T-helper 17 cell (primary cell): Measurements from ENCODE around the gene CCDC82. TPM values are rescaled to one million over a fixed set of nuclear protein-coding genes. Genes with fewer than 3 reads are reported as not detected.
A peak's percentile ranks its signal among the peaks of the same experiment; 100 is the strongest.

Experiments
- ATAC-seq: fragments of 150-1000 bp; cut with Tn5 transposase; 2 replicates; pipeline ENCODE4 v1.10.0; 2021; ENCODE audit warnings: mild to moderate bottlenecking, moderate library complexity
- DNase-seq, 3 donors: peaks; one replicate each; pipeline versions ENCODE4 v3.0.0 to v3.0.0-alpha.2; 2020 to 2021
- H3K9me3 ChIP-seq: one replicate; pipeline ENCODE4 v1.7.0; 2013; ENCODE audit warnings: low read length, mild to moderate bottlenecking; ENCODE audit not compliant: control insufficient read depth, poor library complexity, severe bottlenecking
- H3K27ac Mint-ChIP-seq: one replicate; pipeline ENCODE4 v1.8.0; 2022; ENCODE audit warnings: mild to moderate bottlenecking, moderate library complexity, mixed read lengths
- H3K27me3 Mint-ChIP-seq: one replicate; pipeline ENCODE4 v1.8.0; 2022; ENCODE audit warnings: mixed read lengths
- H3K36me3 Mint-ChIP-seq: one replicate; pipeline ENCODE4 v1.8.0; 2022; ENCODE audit warnings: low read depth, mixed read lengths
- H3K4me1 Mint-ChIP-seq: one replicate; pipeline ENCODE4 v1.8.0; 2022; ENCODE audit warnings: mild to moderate bottlenecking, mixed read lengths
- H3K4me3 Mint-ChIP-seq: one replicate; pipeline ENCODE4 v1.8.0; 2022; ENCODE audit warnings: mild to moderate bottlenecking, moderate library complexity, mixed read lengths
- total RNA-seq, 4 donors: library from RNA in 2 of 4; stranded (reverse) in 2 of 4; gene quantifications; one replicate each; pipeline ENCODE4 v1.2.3 and lab custom pipeline; 2022 to 2026

Gene CCDC82
- total RNA-seq, 2 donors from 2014 or later, result 22.2 to 24.1 TPM

DNA sequence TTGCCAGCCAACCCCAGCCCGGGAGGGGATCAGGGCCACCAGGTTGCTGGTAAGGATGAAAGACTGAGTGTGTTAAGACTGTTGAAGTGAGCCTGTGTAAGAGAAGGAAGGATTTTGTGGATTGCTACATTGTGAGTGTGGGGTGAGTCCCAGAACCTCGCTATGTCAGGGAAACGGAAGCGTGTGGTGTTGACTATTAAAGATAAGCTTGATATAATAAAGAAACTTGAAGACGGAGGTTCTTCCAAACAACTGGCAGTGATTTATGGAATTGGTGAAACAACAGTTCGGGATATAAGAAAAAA, 728 bp upstream of the CCDC82 start:
- H3K9me3 ChIP-seq, result no peaks in the 10 kb centered on the region
- DNase-seq (no peak), ATAC-seq (no peak)
- no peaks in the 10 kb centered on the region for H3K36me3 Mint-ChIP-seq
- H3K27me3 Mint-ChIP-seq, result no peaks in the 10 kb centered on the region
- H3K4me3 Mint-ChIP-seq, result peak overlapping the region; percentile 88
- peak overlapping the region; percentile 67 for H3K27ac Mint-ChIP-seq
- peaks cover 15% of the 10 kb centered on the region for H3K4me1 Mint-ChIP-seq

DNA sequence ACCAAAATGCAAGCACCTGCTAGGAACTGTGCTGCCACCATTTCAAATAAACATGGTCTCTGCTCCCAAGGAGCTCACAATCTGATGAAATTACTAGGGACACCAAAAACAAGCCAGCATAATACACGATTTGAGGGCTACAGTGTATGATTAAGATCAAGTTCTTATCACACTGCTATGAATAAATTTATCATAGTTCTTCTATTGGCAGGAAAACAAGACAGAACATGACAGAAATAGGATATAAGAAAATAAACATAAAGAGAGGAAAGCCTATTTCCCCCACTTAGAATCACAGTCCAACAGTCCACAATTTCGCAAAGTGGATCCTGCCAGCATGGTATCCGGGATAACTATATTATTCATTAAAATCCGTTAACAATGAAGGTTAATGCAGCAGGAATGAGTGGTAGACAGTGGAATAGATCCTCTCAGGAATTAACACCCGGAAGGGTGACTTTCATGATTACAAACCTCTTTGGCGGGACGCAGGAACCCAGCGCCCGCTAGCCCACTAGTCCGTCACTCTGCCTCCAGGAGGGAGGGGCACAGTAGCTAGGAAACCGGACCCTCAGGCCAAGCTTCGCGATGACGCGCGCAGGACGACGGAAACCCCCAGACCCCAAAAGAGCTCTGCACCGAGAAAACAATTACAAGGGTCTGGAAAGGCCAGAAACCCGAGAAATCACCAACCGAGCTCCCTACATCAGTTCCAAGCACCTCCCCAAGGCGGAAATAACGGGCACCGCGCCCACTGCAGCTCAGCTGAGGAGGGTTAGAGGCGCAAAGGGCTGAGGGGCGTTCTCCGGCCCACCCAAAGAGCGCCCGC, 607 bp downstream of the CCDC82 start:
- peak overlapping the region; percentile 88 for H3K4me3 Mint-ChIP-seq
- H3K36me3 Mint-ChIP-seq, result peaks cover 4% of the 10 kb centered on the region
- peak overlapping the region; percentile 67 for H3K27ac Mint-ChIP-seq
- no peaks in the 10 kb centered on the region for H3K27me3 Mint-ChIP-seq
- DNase-seq (no peak), ATAC-seq (peak; percentile 64)
- no peaks in the 10 kb centered on the region for H3K9me3 ChIP-seq
- peaks cover 25% of the 10 kb centered on the region for H3K4me1 Mint-ChIP-seq

DNA sequence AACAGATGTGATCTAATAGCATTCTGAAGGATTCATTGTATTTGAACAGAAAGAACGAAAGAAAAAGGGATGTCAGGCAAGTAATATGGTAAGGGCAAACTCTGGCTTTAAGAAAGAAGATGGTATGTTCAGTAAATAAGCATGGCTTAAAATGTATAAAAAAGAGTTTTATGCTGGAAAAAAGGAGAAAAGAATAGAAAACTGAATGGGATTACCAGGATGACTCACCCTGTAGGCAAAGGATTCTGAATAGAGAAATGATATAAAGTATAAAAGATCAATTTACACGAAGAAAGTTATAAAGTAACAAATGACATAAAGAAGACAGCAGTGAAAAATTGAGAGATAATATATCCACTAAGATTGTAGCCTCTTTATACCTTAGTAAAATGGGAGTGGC, 4.5 kb downstream of the CCDC82 start:
- Mint-ChIP-seq H3K27me3 (no peaks in the 10 kb centered on the region), H3K36me3 (peaks cover 9% of the 10 kb centered on the region), H3K27ac (no peak overlapping the region), H3K4me1 (peaks cover 27% of the 10 kb centered on the region), H3K4me3 (no peak overlapping the region)
- DNase-seq (no peak), ATAC-seq (no peak)
- H3K9me3 ChIP-seq, result no peaks in the 10 kb centered on the region

DNA sequence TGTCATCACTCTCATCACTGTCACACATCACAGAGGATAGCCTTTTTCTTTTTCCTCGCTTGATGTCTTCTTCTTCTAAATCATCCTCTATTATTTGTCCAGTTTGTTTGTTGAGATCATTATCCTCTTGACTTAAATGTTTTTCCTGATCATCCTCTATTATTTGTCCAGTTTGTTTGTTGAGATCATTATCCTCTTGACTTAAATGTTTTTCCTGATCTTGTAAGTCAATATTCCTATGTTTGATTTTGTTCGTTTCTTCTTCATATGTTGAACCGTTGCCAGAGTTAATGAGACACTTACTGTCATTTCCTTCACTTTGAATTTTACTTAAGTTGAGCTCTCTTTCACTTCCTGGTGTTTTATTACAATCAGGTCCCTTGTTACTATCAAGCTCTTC, 5.6 kb downstream of the CCDC82 start:
- Mint-ChIP-seq H3K4me1 (peaks cover 30% of the 10 kb centered on the region), H3K27ac (peak overlapping the region; percentile 17), H3K27me3 (no peaks in the 10 kb centered on the region), H3K36me3 (peaks cover 12% of the 10 kb centered on the region), H3K4me3 (no peak overlapping the region)
- no peaks in the 10 kb centered on the region for H3K9me3 ChIP-seq
- no peak for ATAC-seq
- DNase-seq, result no peak

DNA sequence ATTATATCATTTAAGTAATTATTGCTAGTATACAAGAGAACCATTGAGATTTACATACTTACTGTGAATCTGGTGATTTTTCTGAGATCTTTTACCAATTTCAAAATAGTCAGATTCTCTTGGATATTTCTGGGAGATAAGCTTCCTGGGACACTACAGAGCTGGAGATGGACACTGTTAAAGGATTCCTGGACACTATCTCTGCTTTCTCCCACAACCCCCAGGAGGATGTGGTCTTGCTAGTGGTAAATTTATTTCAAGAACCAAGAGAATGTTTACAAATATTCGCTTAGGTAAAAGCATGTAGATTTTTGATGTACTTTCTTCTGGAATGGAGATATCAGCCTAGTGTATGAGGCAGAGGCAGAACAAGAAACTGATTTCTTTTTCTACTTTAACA, 12.9 kb downstream of the CCDC82 start:
- Mint-ChIP-seq H3K36me3 (peaks cover 10% of the 10 kb centered on the region), H3K27ac (no peak overlapping the region), H3K4me1 (peaks cover 11% of the 10 kb centered on the region), H3K27me3 (no peaks in the 10 kb centered on the region), H3K4me3 (no peak overlapping the region)
- ATAC-seq (no peak), DNase-seq (no peak)
- no peaks in the 10 kb centered on the region for H3K9me3 ChIP-seq

DNA sequence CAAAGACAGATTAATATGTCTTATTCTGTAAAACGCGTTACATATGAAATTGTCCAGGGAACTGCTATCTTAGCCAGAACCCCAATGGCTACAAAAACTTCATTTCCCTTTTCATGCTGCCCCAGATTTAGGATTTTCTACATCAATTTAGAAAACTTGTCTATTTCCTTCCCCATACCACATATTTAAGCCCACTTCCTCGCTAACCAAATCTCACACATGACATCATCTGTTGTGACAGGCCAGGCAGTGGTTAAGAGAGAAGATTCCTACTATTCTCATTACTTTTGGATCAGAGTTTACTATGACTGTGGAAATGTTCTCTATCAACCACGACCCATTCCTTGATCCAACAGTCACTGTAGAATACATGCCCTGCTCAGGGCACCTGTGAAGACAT, 15.9 kb downstream of the CCDC82 start:
- H3K36me3 Mint-ChIP-seq, result peaks cover 10% of the 10 kb centered on the region

DNA sequence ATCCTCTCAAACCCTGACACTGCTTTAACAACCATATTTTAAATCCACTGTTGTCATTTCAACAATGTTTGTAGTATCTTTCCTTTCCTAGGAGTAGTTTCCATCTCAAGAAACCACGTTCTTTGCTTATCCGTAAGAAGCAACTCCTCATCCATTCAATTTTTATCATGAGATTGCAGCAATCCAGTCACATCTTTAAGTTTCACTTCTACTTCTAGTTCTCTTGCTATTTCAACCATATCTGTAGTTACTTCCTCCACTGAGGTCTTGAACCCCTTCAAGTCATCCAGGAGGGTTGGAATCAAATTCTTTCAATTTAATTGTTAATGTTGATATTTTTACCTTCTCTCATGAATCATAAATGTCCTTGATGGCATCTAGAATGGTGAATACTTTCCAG, 22.4 kb downstream of the CCDC82 start:
- no peak for DNase-seq
- Mint-ChIP-seq H3K4me3 (no peak overlapping the region), H3K36me3 (peaks cover 7% of the 10 kb centered on the region), H3K4me1 (peaks cover 3% of the 10 kb centered on the region), H3K27me3 (no peaks in the 10 kb centered on the region), H3K27ac (no peak overlapping the region)
- no peak for ATAC-seq
- no peaks in the 10 kb centered on the region for H3K9me3 ChIP-seq

More for the DNA sequence above, 15.9 kb downstream of the CCDC82 start:
- no peak for DNase-seq
- Mint-ChIP-seq H3K4me3 (no peak overlapping the region), H3K27ac (no peak overlapping the region), H3K27me3 (no peaks in the 10 kb centered on the region), H3K4me1 (peaks cover 4% of the 10 kb centered on the region)
- no peaks in the 10 kb centered on the region for H3K9me3 ChIP-seq
- no peak for ATAC-seq

DNA sequence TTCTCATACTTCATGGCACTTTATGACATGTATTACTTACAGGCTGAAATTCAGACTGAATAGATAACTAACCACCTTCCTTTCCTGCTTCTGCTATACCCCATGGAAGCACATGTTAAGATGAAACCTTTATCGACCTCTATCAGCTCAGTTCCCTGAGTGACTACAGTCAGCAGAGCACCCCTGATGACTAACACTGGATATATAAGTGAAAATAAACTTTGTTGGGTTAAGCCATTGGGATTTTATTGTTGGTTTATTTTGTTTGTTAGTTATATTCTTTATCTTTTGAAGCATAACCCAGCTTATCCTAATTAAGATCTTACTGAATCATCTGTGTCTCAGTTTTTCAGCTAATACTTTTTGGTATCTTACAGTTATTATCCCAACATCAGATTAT, 23.7 kb downstream of the CCDC82 start:
- Mint-ChIP-seq H3K27ac (no peak overlapping the region), H3K36me3 (no peaks in the 10 kb centered on the region), H3K4me1 (peaks cover 3% of the 10 kb centered on the region), H3K4me3 (no peak overlapping the region), H3K27me3 (no peaks in the 10 kb centered on the region)
- ATAC-seq, result no peak
- no peak for DNase-seq
- H3K9me3 ChIP-seq, result no peaks in the 10 kb centered on the region

DNA sequence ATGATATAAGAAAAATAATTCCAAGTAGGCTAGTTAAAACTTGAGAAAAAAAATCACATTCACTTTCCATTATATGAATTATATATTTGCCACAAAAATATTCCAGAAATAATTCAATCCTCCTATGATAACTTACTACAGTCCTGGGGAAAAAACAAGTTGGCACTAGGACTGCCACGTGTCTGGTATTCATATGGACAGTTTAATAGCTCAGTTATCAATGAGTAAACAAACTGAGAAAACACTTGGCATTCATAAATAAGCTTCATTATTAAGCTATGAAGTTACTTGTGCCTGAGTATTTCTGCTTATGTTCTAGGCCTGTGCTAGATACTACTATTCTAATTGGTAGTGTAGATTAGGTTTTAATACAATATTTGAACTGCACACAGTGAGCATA, 24.2 kb downstream of the CCDC82 start:
- ATAC-seq, result no peak
- H3K9me3 ChIP-seq, result no peaks in the 10 kb centered on the region
- H3K36me3 Mint-ChIP-seq, result no peaks in the 10 kb centered on the region
- H3K4me1 Mint-ChIP-seq, result peaks cover 3% of the 10 kb centered on the region
- H3K4me3 Mint-ChIP-seq, result no peak overlapping the region
- H3K27me3 Mint-ChIP-seq, result no peaks in the 10 kb centered on the region
- DNase-seq, result no peak
- no peak overlapping the region for H3K27ac Mint-ChIP-seq

DNA sequence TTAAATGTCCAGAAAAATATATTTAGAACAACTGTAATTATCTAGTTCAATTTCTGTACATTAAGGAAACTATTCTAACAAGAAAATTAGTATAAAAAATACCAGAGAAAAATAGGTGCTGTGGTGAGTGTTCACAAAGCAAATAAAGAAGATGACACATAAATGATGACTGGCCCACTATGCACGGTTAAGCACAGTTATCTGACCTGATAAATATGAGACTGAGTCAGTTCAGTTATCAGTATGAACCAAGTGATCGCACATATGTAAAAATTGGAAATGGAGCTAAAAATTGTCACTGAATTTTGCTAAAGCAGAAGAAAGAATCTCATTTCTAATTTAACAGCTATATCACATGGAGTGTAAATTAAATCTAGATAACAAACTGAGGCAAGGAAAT, 27.9 kb downstream of the CCDC82 start:
- no peak overlapping the region for H3K27ac Mint-ChIP-seq
- H3K9me3 ChIP-seq, result no peaks in the 10 kb centered on the region
- ATAC-seq (no peak), DNase-seq (no peak)
- H3K27me3 Mint-ChIP-seq, result no peaks in the 10 kb centered on the region
- H3K4me1 Mint-ChIP-seq, result peaks cover under 1% of the 10 kb centered on the region
- H3K36me3 Mint-ChIP-seq, result peaks cover 2% of the 10 kb centered on the region
- H3K4me3 Mint-ChIP-seq, result no peak overlapping the region

DNA sequence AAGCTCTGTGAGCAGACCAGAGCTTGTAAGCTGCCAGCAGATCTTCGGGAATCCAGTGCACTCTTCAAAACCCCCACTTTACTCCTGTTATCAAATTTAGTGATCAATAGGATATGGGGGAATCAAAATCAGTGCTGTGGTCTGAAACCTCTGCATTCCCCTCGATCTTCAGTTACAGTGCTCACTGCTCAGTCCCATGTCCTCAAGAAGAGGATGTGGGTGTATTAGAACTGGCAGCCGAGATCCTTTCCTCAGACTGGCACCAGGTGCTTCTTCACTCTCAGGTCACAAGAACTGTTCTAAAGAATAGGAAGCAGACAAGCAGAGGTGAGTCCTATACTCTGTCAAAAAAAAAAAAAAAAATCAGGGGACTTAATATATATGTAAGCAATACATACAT, 31.4 kb downstream of the CCDC82 start:
- H3K9me3 ChIP-seq, result no peaks in the 10 kb centered on the region
- DNase-seq (no peak), ATAC-seq (no peak)
- Mint-ChIP-seq H3K27ac (no peak overlapping the region), H3K27me3 (no peaks in the 10 kb centered on the region), H3K36me3 (peaks cover 12% of the 10 kb centered on the region), H3K4me1 (peaks cover 6% of the 10 kb centered on the region), H3K4me3 (no peak overlapping the region)

DNA sequence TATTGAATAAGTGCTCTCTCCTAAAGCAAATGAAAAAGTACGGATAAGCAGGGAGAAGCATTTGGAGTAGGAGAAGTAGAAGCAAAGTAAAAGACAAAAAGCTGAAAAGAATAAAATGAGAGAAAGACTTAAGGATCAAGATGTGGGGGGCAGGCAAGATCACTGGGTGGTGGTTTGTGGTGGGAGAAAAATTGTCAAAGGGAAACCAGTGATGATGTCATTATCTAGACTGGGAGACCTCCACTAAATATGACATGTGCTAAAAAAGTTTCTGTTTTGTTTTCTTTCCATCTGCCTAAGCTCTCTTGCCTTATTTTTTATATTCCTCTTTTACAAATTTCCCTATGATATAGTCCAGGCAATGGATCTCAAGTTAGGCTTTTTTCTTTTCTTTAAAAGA, 31.9 kb downstream of the CCDC82 start:
- no peak overlapping the region for H3K4me3 Mint-ChIP-seq
- peaks cover 6% of the 10 kb centered on the region for H3K4me1 Mint-ChIP-seq
- peaks cover 12% of the 10 kb centered on the region for H3K36me3 Mint-ChIP-seq
- peak overlapping the region; percentile 53 for H3K27ac Mint-ChIP-seq
- no peaks in the 10 kb centered on the region for H3K9me3 ChIP-seq
- DNase-seq (no peak), ATAC-seq (no peak)
- no peaks in the 10 kb centered on the region for H3K27me3 Mint-ChIP-seq

DNA sequence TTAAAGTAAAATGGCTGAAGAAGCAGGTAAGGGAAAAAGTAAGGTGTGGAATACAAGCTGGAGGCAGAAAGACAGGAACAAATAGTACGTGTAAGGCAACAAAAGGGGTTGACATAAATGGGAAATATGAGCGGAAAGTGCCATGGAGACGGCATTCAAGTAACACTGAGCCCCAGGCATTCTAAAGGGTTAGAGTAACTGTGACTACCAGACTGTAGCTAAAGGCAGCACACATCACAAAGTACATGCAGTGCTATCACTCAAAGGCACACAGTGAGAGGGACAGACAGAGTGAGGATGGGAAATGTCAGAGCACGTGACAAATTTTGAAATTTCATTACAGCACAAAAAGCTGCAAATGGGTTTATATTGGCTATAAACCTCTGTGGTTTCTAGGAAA, 32.9 kb downstream of the CCDC82 start:
- H3K4me1 Mint-ChIP-seq, result peaks cover 6% of the 10 kb centered on the region
- no peak overlapping the region for H3K4me3 Mint-ChIP-seq
- H3K36me3 Mint-ChIP-seq, result peaks cover 12% of the 10 kb centered on the region
- no peak for DNase-seq
- no peak for ATAC-seq
- H3K27ac Mint-ChIP-seq, result no peak overlapping the region
- no peaks in the 10 kb centered on the region for H3K27me3 Mint-ChIP-seq
- H3K9me3 ChIP-seq, result no peaks in the 10 kb centered on the region

DNA sequence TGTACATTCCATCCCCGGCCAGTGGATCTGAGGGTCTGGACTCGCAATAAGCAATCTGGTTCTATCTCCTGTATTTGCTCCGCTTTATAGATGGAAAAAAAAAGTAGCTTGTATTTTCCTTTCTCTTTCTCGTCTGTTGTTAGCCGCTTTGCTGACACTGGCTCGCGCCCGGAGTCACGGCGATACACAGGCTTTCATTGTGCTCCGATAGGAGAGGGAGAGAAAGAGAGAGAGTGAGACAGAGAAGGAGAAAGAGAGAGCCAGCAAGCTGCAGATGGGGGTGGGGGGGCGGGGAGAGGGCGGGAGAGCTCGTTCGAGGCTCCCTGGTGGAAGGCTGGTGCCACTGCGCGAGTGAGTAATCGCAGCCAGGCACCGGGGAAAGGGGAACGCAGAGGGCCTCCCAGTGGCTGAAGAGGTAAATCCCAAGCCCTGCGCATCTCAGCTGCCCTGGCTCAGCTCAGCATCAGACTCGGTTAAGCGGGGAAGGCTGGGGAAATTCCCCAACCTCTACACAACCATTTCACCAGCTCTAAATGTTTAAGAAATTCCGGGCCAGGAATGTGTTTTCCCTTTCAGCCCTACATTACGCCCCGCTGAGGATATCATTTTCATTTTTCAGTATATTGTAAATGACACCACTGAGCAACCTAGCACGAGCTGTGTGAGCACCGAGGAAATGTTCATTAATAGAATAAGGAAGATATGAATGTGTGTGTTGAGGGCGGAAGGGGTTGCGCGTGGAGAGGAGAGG, 46.6 kb downstream of the CCDC82 start, which contains the start of gene MAML2:
TSS of gene MAML2 (minus strand) at position 235 of the 751 bp plus-strand sequence. CDS start 1,300 bp downstream, outside the sequence.
- peak; percentile 92 for ATAC-seq
- Mint-ChIP-seq H3K27me3 (no peaks in the 10 kb centered on the region), H3K4me1 (peaks cover 41% of the 10 kb centered on the region)

More for the DNA sequence above, 46.6 kb downstream of the CCDC82 start, which contains the start of gene MAML2:
- no peaks in the 10 kb centered on the region for H3K9me3 ChIP-seq
- H3K27ac Mint-ChIP-seq, result peak within 1 kb of the TSS; percentile 97
- peaks cover 8% of the 10 kb centered on the region for H3K36me3 Mint-ChIP-seq
- peak; percentile 81 to 88 (median 81) for DNase-seq
- peak within 1 kb of the TSS; percentile 98 for H3K4me3 Mint-ChIP-seq
